ENCODE data around the gene OTUD1. TPM values are rescaled to one million over a fixed set of nuclear protein-coding genes. Genes with fewer than 3 reads are reported as not detected.

Gene OTUD1
- total and polyA plus RNA-seq, 9 donors = 13.3 to 23.9 (median 17.9) TPM

DNA sequence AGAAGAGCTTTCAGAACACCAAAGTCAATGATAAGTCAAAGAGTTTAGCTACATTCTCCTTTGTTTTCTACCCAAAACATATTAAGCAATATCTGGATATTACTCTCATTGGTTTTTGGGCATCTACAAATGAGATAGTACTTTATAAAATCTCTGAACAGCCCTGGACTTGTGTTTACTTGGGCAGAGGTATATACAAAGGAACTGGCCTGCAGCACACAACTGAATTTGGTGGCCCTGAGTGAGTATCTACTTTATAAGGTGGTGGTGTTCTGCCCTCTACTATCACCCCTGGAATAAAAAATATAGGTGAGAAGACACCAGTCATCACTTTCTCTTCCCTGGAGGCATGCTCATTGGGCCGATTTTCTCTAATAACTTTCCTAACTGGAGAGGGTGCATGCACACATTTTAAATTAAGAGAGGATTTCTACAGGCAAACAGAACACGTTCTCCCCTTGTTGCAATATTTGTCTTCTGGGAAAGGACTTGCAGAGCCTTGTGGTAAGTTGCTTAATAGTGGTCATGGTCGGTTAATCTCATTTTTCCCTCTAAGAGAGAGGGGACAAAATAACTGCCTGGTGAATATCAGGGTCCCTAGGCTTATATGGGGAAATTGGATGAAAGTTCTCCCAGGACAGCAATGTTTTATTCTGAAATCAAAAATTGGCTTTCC is 41.1 kb downstream of the OTUD1 start:
- Histone ChIP-seq H3K4me1 (ENCODE audit: insufficient read depth) (no peaks in the 10 kb centered on the region), H3K4me3 (no peak overlapping the region), H3K27ac (no peak overlapping the region), H3K36me3 (no peaks in the 10 kb centered on the region), H3K27me3 (no peaks in the 10 kb centered on the region), H3K9me3 (no peaks in the 10 kb centered on the region)
- intact Hi-C loops (cut with DNase I) = loop anchor here in 1 of 4 donors (2.0 kb wide), 1 partner anchor 49 kb away; no protein-coding TSS in a partner anchor
- TF ChIP-seq EP300 (IDR thresholded peaks at IDR 0.05) (no peak), POLR2A (IDR thresholded peaks at IDR 0.05) (no peak)
- TF ChIP-seq, protein P1, sequence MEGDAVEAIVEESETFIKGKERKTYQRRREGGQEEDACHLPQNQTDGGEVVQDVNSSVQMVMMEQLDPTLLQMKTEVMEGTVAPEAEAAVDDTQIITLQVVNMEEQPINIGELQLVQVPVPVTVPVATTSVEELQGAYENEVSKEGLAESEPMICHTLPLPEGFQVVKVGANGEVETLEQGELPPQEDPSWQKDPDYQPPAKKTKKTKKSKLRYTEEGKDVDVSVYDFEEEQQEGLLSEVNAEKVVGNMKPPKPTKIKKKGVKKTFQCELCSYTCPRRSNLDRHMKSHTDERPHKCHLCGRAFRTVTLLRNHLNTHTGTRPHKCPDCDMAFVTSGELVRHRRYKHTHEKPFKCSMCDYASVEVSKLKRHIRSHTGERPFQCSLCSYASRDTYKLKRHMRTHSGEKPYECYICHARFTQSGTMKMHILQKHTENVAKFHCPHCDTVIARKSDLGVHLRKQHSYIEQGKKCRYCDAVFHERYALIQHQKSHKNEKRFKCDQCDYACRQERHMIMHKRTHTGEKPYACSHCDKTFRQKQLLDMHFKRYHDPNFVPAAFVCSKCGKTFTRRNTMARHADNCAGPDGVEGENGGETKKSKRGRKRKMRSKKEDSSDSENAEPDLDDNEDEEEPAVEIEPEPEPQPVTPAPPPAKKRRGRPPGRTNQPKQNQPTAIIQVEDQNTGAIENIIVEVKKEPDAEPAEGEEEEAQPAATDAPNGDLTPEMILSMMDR (IDR thresholded peaks at IDR 0.05) = no peak
- no peak for DNase-seq
- WGBS, 3 donors = 82 to 88% (median 84%) methylated on average over 3 of the region's 3 CpGs

DNA sequence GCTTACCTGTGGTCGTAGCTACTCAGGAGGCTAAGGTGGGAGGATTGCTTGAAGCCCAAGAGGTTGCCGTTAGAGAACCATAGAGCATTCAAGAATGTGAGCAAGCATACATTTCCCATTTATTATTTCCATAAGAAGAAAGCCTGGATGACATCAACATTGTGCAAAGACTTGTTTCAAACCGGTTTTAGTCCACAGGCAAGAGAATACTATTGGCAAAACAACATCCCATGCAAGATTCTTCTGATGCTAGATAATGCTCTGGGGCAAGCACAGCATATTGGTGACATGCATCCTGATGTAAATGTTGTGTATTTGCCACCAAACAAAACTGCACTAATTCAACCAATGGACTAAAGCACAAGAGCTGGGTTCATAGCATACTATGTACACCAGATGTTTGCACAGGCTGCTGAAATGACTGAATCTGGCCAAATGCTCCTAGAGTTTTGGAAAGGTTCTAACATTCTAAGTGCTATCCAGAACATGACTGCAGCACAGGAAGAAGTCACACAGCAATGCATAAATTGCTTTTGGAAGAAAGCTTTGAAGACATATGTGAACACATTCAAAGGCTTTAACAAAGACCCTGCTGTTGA is 42.6 kb downstream of the OTUD1 start:
- TF ChIP-seq EP300 (IDR thresholded peaks at IDR 0.05) (no peak), POLR2A (IDR thresholded peaks at IDR 0.05) (no peak)
- TF ChIP-seq, protein P1 (IDR thresholded peaks at IDR 0.05) = no peak
- no peak for DNase-seq
- WGBS, 3 donors = 73 to 90% (median 75%) methylated on average over 3 of the region's 3 CpGs
- intact Hi-C loops (cut with DNase I) = no loop called here
- Histone ChIP-seq H3K4me3 (no peak overlapping the region), H3K27ac (no peak overlapping the region), H3K4me1 (ENCODE audit: insufficient read depth) (no peaks in the 10 kb centered on the region), H3K27me3 (no peaks in the 10 kb centered on the region), H3K36me3 (no peaks in the 10 kb centered on the region), H3K9me3 (no peaks in the 10 kb centered on the region)

DNA sequence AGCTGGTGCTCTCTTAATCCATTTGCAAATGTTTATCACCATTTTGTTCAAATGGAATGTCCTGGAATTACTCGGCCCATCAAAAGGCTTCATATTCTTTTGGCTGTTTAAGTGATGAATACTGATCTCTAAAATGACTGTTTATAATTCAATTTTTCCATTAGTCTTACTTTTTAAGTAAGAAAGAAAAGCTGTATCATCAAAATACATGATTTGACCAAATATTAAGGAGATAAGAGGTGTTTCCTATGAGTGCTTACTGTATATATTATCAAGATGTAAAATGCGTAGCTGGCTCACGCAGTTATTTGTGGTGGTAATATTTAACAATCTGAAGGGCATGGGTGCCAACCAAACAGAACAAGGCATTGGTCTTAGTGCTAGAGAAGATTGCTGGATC is 51.2 kb downstream of the OTUD1 start:
- DNase-seq = no peak
- H3K36me3 ChIP-seq = no peaks in the 10 kb centered on the region
- TF ChIP-seq EP300 (IDR thresholded peaks at IDR 0.05) (no peak), POLR2A (IDR thresholded peaks at IDR 0.05) (no peak)
- TF ChIP-seq, protein P1 (IDR thresholded peaks at IDR 0.05) = no peak
- no peaks in the 10 kb centered on the region for H3K9me3 ChIP-seq
- H3K27ac ChIP-seq = no peak overlapping the region
- intact Hi-C loops (cut with DNase I) = no loop called here
- no peaks in the 10 kb centered on the region for H3K4me1 ChIP-seq (ENCODE audit: insufficient read depth)
- H3K27me3 ChIP-seq = no peaks in the 10 kb centered on the region
- 78 to 87% (median 80%) methylated on average over 3 of the region's 3 CpGs for WGBS, 3 donors
- no peak overlapping the region for H3K4me3 ChIP-seq

MicroRNAs within 50 kb of the gene (microRNA counts, 767-probe panel; counts per million panel counts)
- microRNA hsa-miR-1254 = 530 counts per million, percentile 78 among the panel's probes with 10 or more counts

Small RNAs within 50 kb of the gene (microRNA-seq; reads per million reads assigned to microRNA genes)
- 0 reads per million in 3 donors for gene MIR1254-2

Small RNAs within 50 kb of the gene (small RNA-seq; reads per million reads assigned to genes)
- not detected for gene MIR1254-2

Other genes with a start within 250 kb of the OTUD1 start
- gene PTF1A, start 246.8 kb upstream of the OTUD1 start, total RNA-seq = not detected
- gene PTF1A, start 246.8 kb upstream of the OTUD1 start, polyA plus RNA-seq = not detected
- 1 to 10 TPM in 1 of 7 donors, under 1 TPM in 6; 0.13 to 1.0 (median 0.35) TPM for gene C10orf67, start 94.3 kb upstream of the OTUD1 start, total RNA-seq
- under 1 TPM; 0.08 to 0.25 TPM for gene C10orf67, start 94.3 kb upstream of the OTUD1 start, polyA plus RNA-seq